DND-41 (cell line): ENCODE results near the gene BBS9.

Experiments
- ATAC-seq: fragments of 200-7000 bp; cut with Tn5 transposase; 3 replicates; pipeline ENCODE4 v1.9.1; 2021; ENCODE audit warnings: low read depth; ENCODE audit not compliant: insufficient read depth
- DNase-seq: peaks from one replicate; pipeline ENCODE4 v3.0.0-alpha.2; 2020
- H2AFZ ChIP-seq: 2 replicates; pipeline ENCODE4 v1.6.0; 2012; ENCODE audit warnings: low read depth, low read length
- H3K27ac ChIP-seq: 2 replicates; pipeline ENCODE4 v1.5.1; 2012; ENCODE audit warnings: low read length, inconsistent platforms
- H3K27me3 ChIP-seq: fragments of 200-600 bp; sonication (generic); 2 replicates; pipeline ENCODE4 v1.6.0; 2012; ENCODE audit warnings: low read length, mild to moderate bottlenecking, inconsistent platforms; ENCODE audit not compliant: insufficient read depth, poor library complexity
- H3K36me3 ChIP-seq: 2 replicates; pipeline ENCODE4 v1.5.1; 2012; ENCODE audit warnings: low read length, inconsistent platforms; ENCODE audit not compliant: insufficient read depth
- H3K4me1 ChIP-seq: 2 replicates; pipeline ENCODE4 v1.5.1; 2012; ENCODE audit warnings: mild to moderate bottlenecking, low read length; ENCODE audit not compliant: insufficient read depth
- H3K4me2 ChIP-seq: 2 replicates; pipeline ENCODE4 v1.6.0; 2012; ENCODE audit warnings: mild to moderate bottlenecking, moderate library complexity, low read length, inconsistent platforms; ENCODE audit not compliant: insufficient read depth
- H3K4me3 ChIP-seq, 2 experiments: fragments of 200-600 bp in 1 of 2; shearing (Covaris generic) in 1 of 2; 2 replicates each; pipeline ENCODE4 v1.5.1; 2012 to 2016; ENCODE audit warnings: inconsistent platforms in 2 of 2, low read length in 2 of 2, mild to moderate bottlenecking in 2 of 2, low read depth in 1 of 2, moderate library complexity in 1 of 2
- H3K79me2 ChIP-seq: 2 replicates; pipeline ENCODE4 v1.6.0; 2012; ENCODE audit warnings: low read length, inconsistent platforms; ENCODE audit not compliant: insufficient read depth
- H3K9ac ChIP-seq: 2 replicates; pipeline ENCODE4 v1.6.0; 2012; ENCODE audit warnings: low read depth, mild to moderate bottlenecking, inconsistent platforms, low read length, moderate library complexity
- H3K9me3 ChIP-seq: 2 replicates; pipeline ENCODE4 v1.5.1; 2012; ENCODE audit warnings: low read length, moderate library complexity, mild to moderate bottlenecking, inconsistent platforms; ENCODE audit not compliant: insufficient read depth, severe bottlenecking
- H4K20me1 ChIP-seq: 2 replicates; pipeline ENCODE4 v1.6.0; 2012; ENCODE audit warnings: low read length; ENCODE audit not compliant: insufficient read depth
- EZH2 ChIP-seq: IDR thresholded peaks from 3 replicates; pipeline ENCODE4 v1.6.1; 2012; ENCODE audit warnings: borderline replicate concordance, low read depth, mild to moderate bottlenecking, moderate library complexity, low read length, inconsistent platforms; ENCODE audit not compliant: severe bottlenecking
- TF ChIP-seq, protein P1 (sequence below): IDR thresholded peaks from 2 replicates; pipeline ENCODE4 v1.5.1; 2012; ENCODE audit warnings: borderline replicate concordance, low read length, moderate library complexity, mild to moderate bottlenecking; ENCODE audit not compliant: poor library complexity, severe bottlenecking; ENCODE audit errors: extremely low read depth

The BBS9 gene

GRCh38 chr7:33369888-33370287 is 240.5 kb downstream of the BBS9 start:
- Histone ChIP-seq H3K27me3 (no peaks in the 10 kb centered on the region), H3K79me2 (no peaks in the 10 kb centered on the region), H3K4me2 (no peak overlapping the region), H3K4me1 (no peaks in the 10 kb centered on the region), H3K27ac (no peak overlapping the region), H3K4me3 (no peak overlapping the region), H3K9me3 (peaks cover 1% of the 10 kb centered on the region), H3K36me3 (no peaks in the 10 kb centered on the region), H2AFZ (no peak overlapping the region), H4K20me1 (no peaks in the 10 kb centered on the region), H3K9ac (no peak overlapping the region)
- DNase-seq (no peak), ATAC-seq (no peak)
- no peak for TF ChIP-seq EZH2
- TF ChIP-seq, protein P1, sequence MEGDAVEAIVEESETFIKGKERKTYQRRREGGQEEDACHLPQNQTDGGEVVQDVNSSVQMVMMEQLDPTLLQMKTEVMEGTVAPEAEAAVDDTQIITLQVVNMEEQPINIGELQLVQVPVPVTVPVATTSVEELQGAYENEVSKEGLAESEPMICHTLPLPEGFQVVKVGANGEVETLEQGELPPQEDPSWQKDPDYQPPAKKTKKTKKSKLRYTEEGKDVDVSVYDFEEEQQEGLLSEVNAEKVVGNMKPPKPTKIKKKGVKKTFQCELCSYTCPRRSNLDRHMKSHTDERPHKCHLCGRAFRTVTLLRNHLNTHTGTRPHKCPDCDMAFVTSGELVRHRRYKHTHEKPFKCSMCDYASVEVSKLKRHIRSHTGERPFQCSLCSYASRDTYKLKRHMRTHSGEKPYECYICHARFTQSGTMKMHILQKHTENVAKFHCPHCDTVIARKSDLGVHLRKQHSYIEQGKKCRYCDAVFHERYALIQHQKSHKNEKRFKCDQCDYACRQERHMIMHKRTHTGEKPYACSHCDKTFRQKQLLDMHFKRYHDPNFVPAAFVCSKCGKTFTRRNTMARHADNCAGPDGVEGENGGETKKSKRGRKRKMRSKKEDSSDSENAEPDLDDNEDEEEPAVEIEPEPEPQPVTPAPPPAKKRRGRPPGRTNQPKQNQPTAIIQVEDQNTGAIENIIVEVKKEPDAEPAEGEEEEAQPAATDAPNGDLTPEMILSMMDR, result no peak

DNA sequence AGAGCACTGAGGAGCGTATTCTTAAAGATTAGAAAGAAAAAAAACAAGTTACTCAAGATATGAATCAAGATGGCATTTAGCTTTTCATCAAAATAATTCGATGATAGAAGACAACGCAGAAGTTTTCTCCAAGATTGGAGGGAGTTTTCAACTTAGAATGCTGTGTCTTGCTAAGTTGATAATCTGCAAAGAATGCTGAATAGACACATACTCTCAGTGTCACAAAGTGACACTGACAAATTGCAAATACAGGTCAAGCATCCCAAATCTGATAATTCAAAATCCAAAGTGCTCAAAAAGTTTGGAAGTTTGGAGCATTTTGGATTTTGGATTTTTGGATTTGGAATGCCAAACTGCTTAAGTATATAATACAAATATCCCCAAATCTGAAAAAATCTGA is 243.8 kb downstream of the BBS9 start:
- H3K4me3 ChIP-seq, result no peak overlapping the region
- no peaks in the 10 kb centered on the region for H3K79me2 ChIP-seq
- H2AFZ ChIP-seq, result no peak overlapping the region
- no peaks in the 10 kb centered on the region for H3K9me3 ChIP-seq
- H3K27ac ChIP-seq, result no peak overlapping the region
- no peak for ATAC-seq
- no peaks in the 10 kb centered on the region for H3K27me3 ChIP-seq
- no peaks in the 10 kb centered on the region for H4K20me1 ChIP-seq
- H3K4me1 ChIP-seq, result no peaks in the 10 kb centered on the region
- no peak overlapping the region for H3K4me2 ChIP-seq
- TF ChIP-seq, protein P1, result no peak
- no peak for TF ChIP-seq EZH2
- DNase-seq, result no peak
- no peak overlapping the region for H3K9ac ChIP-seq
- no peaks in the 10 kb centered on the region for H3K36me3 ChIP-seq

DNA sequence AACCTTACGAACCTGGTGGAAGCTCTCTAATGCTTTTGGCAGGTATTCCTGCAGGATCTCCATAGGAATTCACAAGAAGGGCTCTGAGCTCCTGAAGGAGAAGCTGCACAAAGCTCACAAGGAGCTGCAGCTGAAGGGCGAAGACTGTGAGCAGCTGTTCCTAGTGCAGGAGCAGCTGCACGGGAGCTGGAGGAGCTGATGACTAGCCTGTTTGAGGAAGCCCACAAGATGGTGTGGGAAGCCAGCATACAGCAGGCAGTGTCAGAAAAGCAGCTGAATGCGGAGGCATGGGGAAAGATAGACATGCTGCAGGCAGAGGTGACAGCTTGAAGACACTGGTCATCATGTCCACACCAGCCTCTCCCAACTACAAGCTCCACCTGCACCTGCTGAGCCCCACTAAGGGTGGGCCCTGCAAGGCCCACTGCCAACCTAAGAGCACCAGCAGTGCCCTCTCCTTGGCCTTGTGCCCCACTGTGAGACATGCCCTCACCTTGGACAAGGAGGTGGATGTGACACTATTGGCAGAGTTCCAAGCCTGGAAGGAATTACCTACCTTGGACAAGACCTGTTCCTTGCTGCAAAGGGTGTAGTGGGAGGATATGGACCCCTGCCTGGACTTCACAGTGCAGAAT is 250.6 kb downstream of the BBS9 start:
- Histone ChIP-seq H3K9me3 (no peaks in the 10 kb centered on the region), H3K4me2 (no peak overlapping the region), H3K4me1 (no peaks in the 10 kb centered on the region), H3K36me3 (no peaks in the 10 kb centered on the region), H3K27me3 (no peaks in the 10 kb centered on the region), H3K79me2 (no peaks in the 10 kb centered on the region), H3K4me3 (no peak overlapping the region), H4K20me1 (no peaks in the 10 kb centered on the region), H2AFZ (no peak overlapping the region), H3K27ac (no peak overlapping the region), H3K9ac (no peak overlapping the region)
- no peak for DNase-seq
- TF ChIP-seq EZH2, result no peak
- TF ChIP-seq, protein P1, result no peak
- no peak for ATAC-seq
